Measurements from ENCODE around the gene GNAI2.
"Not testable (repeated sequence)": the region's sequence is repeated elsewhere in the genome, so short reads cannot be mapped to it uniquely, and the experiment has no call there.

The GNAI2 gene

GRCh38 chr3:50245831-50246516, 10.0 kb downstream of the GNAI2 start:
- peak; percentile 79 to 84 for ATAC-seq

GRCh38 chr3:50246517-50246954, 10.5 kb downstream of the GNAI2 start:
- ATAC-seq = peak; percentile 89 to 90

GRCh38 chr3:50248387-50248786, 12.4 kb downstream of the GNAI2 start:
- no peak for ATAC-seq

GRCh38 chr3:50249457-50249856, 13.5 kb downstream of the GNAI2 start:
- no peak for ATAC-seq

GRCh38 chr3:50250514-50250913, 14.5 kb downstream of the GNAI2 start:
- no peak for ATAC-seq

- peak; percentile 44 to 45 for ATAC-seq
These were observed 15.2 kb downstream of the GNAI2 start for GRCh38 chr3:50251220-50251619.

GRCh38 chr3:50254577-50255250, 18.7 kb downstream of the GNAI2 start:
- no peak for ATAC-seq

GRCh38 chr3:50255251-50255615, 19.2 kb downstream of the GNAI2 start:
- ATAC-seq = no peak

GRCh38 chr3:50256978-50257890, 21.2 kb downstream of the GNAI2 start:
- no peak for ATAC-seq

GRCh38 chr3:50258029-50258680, 22.2 kb downstream of the GNAI2 start:
- ATAC-seq = no peak

- ATAC-seq = no peak
These were observed 23.0 kb downstream of the GNAI2 start for GRCh38 chr3:50258979-50259378.

GRCh38 chr3:50259432-50260026, 23.5 kb downstream of the GNAI2 start:
- peak; percentile 7 to 8 for ATAC-seq

- ATAC-seq = peak; percentile 96 to 98
These were observed 24.3 kb downstream of the GNAI2 start for GRCh38 chr3:50260027-50260941.

- no peak for ATAC-seq
These were observed 25.0 kb downstream of the GNAI2 start for GRCh38 chr3:50260942-50261441.

- no peak for ATAC-seq
These were observed 25.5 kb downstream of the GNAI2 start for GRCh38 chr3:50261505-50261904.

- not testable (repeated sequence) for ATAC-seq
These were observed 26.2 kb downstream of the GNAI2 start for GRCh38 chr3:50262200-50262599.

GRCh38 chr3:50262778-50263177, 26.8 kb downstream of the GNAI2 start:
- ATAC-seq = no peak

- ATAC-seq = no peak
These were observed 27.7 kb downstream of the GNAI2 start for GRCh38 chr3:50263478-50264382.

GRCh38 chr3:50264383-50264963, 28.5 kb downstream of the GNAI2 start:
- ATAC-seq = no peak

Data from activated CD4-positive, CD25-positive, alpha-beta regulatory T cell treated with anti-CD3 and anti-CD28 coated beads, Interleukin-2, amount 50 U/mL, for 24 hours (primary cell).